Gastrocnemius medialis (tissue), 4 donors: ENCODE measurements around the gene CDH23.

ENCODE experiments used
- POLR2A ChIP-seq, 2 donors: fragments of 450-650 bp; IDR thresholded peaks; one replicate each; pipeline ENCODE4 v1.6.1; 2017; ENCODE audit warnings: antibody characterized with exemption in 2 of 2, mild to moderate bottlenecking in 2 of 2, moderate library complexity in 2 of 2
- TF ChIP-seq, protein P1 (sequence below), 5 experiments: fragments of 450-650 bp in 3 of 5; fragments of 200-600 bp in 2 of 5; sonication (generic) in 2 of 5; IDR thresholded peaks in 4 of 5; conservative IDR thresholded peaks in 1 of 5; 1 replicate in 4 of 5; 2 replicates in 1 of 5; pipeline ENCODE4 v1.5.1; 2016 to 2019; ENCODE audit warnings: antibody characterized with exemption in 5 of 5, mild to moderate bottlenecking in 3 of 5, moderate library complexity in 3 of 5

DNA sequence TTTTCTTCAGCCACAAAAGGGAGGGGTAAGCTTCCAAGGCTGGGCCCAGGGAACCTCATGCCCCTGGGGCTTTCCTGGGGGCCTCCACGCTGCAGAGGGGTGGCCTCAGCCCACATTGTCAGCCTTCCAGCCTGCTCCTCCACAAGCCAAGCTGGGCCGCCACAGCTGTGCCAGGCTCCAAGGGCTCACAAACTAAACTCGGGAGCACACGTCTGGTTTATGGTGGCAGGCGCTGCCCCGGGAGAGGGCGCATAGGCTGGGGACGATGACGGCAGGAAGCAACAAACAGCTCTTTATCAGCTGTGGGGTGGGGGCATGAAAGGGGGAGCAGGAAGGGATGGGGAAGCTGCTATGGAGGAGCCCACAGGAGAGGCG lies 6.3 kb upstream of the CDH23 start:
- TF ChIP-seq, protein P1, sequence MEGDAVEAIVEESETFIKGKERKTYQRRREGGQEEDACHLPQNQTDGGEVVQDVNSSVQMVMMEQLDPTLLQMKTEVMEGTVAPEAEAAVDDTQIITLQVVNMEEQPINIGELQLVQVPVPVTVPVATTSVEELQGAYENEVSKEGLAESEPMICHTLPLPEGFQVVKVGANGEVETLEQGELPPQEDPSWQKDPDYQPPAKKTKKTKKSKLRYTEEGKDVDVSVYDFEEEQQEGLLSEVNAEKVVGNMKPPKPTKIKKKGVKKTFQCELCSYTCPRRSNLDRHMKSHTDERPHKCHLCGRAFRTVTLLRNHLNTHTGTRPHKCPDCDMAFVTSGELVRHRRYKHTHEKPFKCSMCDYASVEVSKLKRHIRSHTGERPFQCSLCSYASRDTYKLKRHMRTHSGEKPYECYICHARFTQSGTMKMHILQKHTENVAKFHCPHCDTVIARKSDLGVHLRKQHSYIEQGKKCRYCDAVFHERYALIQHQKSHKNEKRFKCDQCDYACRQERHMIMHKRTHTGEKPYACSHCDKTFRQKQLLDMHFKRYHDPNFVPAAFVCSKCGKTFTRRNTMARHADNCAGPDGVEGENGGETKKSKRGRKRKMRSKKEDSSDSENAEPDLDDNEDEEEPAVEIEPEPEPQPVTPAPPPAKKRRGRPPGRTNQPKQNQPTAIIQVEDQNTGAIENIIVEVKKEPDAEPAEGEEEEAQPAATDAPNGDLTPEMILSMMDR (IDR thresholded peaks at IDR 0.05 in 4 of 5, conservative IDR thresholded peaks at IDR 0.05 in 1 of 5) = no peak
- TF ChIP-seq POLR2A (IDR thresholded peaks at IDR 0.05) = no peak
